Measurements from ENCODE around the gene TIGD7. TPM values are rescaled to one million over a fixed set of nuclear protein-coding genes. Genes with fewer than 3 reads are reported as not detected.

Gene TIGD7
- total RNA-seq, 5 donors from 2014 or later (not counting 1 experiment from before 2014, with no cell fraction given), result 4.4 to 12.3 (median 10.6) TPM

DNA sequence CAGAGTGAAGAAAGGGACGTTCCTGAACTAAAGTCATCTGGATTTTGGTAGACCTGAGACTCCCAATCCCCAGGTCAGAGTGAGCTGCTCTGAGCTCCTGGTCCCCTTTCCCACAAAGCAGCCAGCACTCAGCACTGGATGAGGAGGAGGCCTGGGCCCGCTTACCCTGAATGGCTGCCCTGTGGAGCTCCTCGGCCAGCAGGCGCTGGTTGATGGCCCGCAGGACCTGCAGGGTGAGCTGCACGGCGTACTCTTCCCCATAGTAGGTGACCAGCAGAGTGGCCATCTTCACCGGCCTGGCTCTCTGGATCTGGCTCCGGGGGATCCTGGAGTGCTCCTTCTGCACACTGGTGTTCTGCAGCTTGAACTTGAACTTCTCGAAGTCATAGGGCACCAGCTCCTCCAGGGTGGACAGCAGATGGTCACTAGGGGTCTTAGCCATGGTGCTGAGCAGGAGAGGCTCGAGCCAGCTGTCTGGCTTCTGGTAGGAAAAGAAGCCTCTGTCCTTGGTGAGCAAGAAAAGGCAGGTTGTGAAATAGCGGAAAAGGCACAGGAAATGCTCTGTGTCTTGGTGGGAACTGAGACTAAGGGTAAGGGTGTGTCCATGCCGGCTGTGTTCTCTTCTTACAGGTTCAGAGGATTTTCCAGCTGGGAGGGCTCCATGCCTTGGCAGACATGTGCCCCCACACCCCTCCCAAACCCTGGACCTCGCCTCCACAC is 48.9 kb downstream of the TIGD7 start, which contains the start of gene MEFV:
TSS of gene MEFV (minus strand) at position 488 of the 720 bp plus-strand sequence. CDS start at position 442, 46 bp downstream.
- Mint-ChIP-seq H3K27ac (no peak within 1 kb of the TSS), H3K36me3 (no peaks in the 10 kb centered on the region), H3K9me3 (no peaks in the 10 kb centered on the region), H3K27me3 (peaks cover 0 to 10% of the 10 kb centered on the region in 2 donors), H3K4me3 (no peak within 1 kb of the TSS), H3K4me1 (no peaks in the 10 kb centered on the region)
- no peak for DNase-seq
- no peaks in the 10 kb centered on the region for H3K36me3 ChIP-seq (ENCODE audit: control insufficient read depth in 2 of 2, extremely low read depth in 1 of 2, insufficient read depth in 1 of 2, low read length in 1 of 2)
- 85% methylated on average over 12 of the region's 14 CpGs for whole genome bisulfite sequencing (ENCODE audit: insufficient coverage)
- H3K4me3 ChIP-seq (ENCODE audit: control insufficient read depth in 1 of 2, extremely low read depth in 1 of 2, low read length in 1 of 2), result peak within 1 kb of the TSS in 1 of 2 donors; percentile 3
- peaks cover 2 to 24% of the 10 kb centered on the region in 2 experiments for H3K27me3 ChIP-seq (replicated peaks in 1 of 2; ENCODE audit: control insufficient read depth in 2 of 2, extremely low read depth in 1 of 2, insufficient read depth in 2 of 2, low read length in 1 of 2)
- ATAC-seq (replicated peaks in 1 of 4), result no peak
- POLR2A ChIA-PET, result no interaction called here
- CTCF ChIA-PET, result no interaction called here
- H3K27ac ChIP-seq (ENCODE audit: low read length), result no peak within 1 kb of the TSS
- H3K4me1 ChIP-seq (ENCODE audit: control insufficient read depth in 1 of 2, extremely low read depth in 1 of 2, insufficient read depth in 2 of 2, low read length in 2 of 2), result no peaks in the 10 kb centered on the region
- H3K9me3 ChIP-seq, result no peaks in the 10 kb centered on the region

DNA sequence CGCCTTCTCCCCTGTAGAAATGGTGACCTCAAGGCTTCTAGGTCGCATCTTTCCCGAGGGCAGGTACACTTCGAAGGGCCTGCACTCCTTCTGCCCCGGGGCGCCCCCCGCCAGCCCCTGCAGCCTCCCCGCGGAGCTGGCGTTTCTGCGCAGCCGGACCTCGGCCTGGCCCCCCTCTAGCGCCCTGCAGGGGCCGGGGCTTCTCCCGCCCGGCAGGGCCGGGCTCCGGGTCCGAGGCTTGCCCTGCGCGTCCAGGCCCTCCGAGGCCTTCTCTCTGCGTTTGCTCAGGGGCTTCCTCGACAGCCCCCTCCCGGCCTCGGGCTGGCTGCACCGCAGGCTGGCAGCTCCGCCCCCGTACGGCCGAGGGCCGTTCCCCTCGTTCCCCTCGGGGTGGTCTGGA is 50.9 kb downstream of the TIGD7 start:
- peaks cover 2 to 24% of the 10 kb centered on the region in 2 experiments for H3K27me3 ChIP-seq (replicated peaks in 1 of 2; ENCODE audit: control insufficient read depth in 2 of 2, extremely low read depth in 1 of 2, insufficient read depth in 2 of 2, low read length in 1 of 2)
- H3K36me3 ChIP-seq (ENCODE audit: control insufficient read depth in 2 of 2, extremely low read depth in 1 of 2, insufficient read depth in 1 of 2, low read length in 1 of 2), result no peaks in the 10 kb centered on the region
- ChIA-PET POLR2A (no interaction called here), CTCF (no interaction called here)
- H3K4me1 ChIP-seq (ENCODE audit: control insufficient read depth in 1 of 2, extremely low read depth in 1 of 2, insufficient read depth in 2 of 2, low read length in 2 of 2), result no peaks in the 10 kb centered on the region
- H3K4me3 ChIP-seq (ENCODE audit: control insufficient read depth in 1 of 2, extremely low read depth in 1 of 2, low read length in 1 of 2), result no peak overlapping the region
- no peak overlapping the region for H3K27ac ChIP-seq (ENCODE audit: low read length)
- no peak overlapping the region for H3K27ac Mint-ChIP-seq
- DNase-seq (no peak), ATAC-seq (replicated peaks in 1 of 4) (no peak)
- no peaks in the 10 kb centered on the region for H3K36me3 Mint-ChIP-seq
- H3K9me3 Mint-ChIP-seq, result no peaks in the 10 kb centered on the region
- WGBS (ENCODE audit: insufficient coverage), result 50% methylated on average over 33 of the region's 35 CpGs
- no peaks in the 10 kb centered on the region for H3K9me3 ChIP-seq
- peaks cover 0 to 11% of the 10 kb centered on the region in 2 donors for H3K27me3 Mint-ChIP-seq
- no peak overlapping the region for H3K4me3 Mint-ChIP-seq
- H3K4me1 Mint-ChIP-seq, result no peaks in the 10 kb centered on the region

DNA sequence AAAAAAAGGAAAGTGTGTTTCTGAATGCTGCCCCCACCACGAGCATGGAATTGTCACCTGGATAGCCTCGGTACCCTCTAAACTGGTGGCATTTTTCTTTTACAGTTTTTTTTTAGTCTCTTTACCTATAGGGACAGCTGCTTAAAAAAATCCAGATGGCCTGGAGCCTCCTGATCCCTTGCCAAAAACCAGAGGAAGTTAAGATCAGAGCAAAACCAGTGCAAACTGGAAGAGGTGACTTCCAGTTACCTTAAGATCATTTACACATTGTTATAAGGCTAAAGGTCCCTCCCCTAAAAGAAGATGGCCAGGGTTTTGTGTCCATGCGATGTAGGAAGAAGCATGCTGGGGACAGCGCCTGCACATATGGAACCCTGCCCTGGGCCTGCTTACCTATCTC is 52.3 kb downstream of the TIGD7 start:
- no peaks in the 10 kb centered on the region for H3K4me1 Mint-ChIP-seq
- no peak overlapping the region for H3K4me3 ChIP-seq (ENCODE audit: control insufficient read depth in 1 of 2, extremely low read depth in 1 of 2, low read length in 1 of 2)
- H3K27me3 Mint-ChIP-seq, result peaks cover 0 to 9% of the 10 kb centered on the region in 2 donors
- no peaks in the 10 kb centered on the region for H3K9me3 Mint-ChIP-seq
- H3K27ac ChIP-seq (ENCODE audit: low read length), result no peak overlapping the region
- ChIA-PET POLR2A (no interaction called here), CTCF (no interaction called here)
- no peak overlapping the region for H3K27ac Mint-ChIP-seq
- H3K36me3 ChIP-seq (ENCODE audit: control insufficient read depth in 2 of 2, extremely low read depth in 1 of 2, insufficient read depth in 1 of 2, low read length in 1 of 2), result no peaks in the 10 kb centered on the region
- H3K4me3 Mint-ChIP-seq, result no peak overlapping the region
- H3K27me3 ChIP-seq (replicated peaks in 1 of 2; ENCODE audit: control insufficient read depth in 2 of 2, extremely low read depth in 1 of 2, insufficient read depth in 2 of 2, low read length in 1 of 2), result peaks cover 0 to 27% of the 10 kb centered on the region in 2 experiments
- DNase-seq (no peak), ATAC-seq (replicated peaks in 1 of 4) (no peak)
- no peaks in the 10 kb centered on the region for H3K9me3 ChIP-seq
- no peaks in the 10 kb centered on the region for H3K4me1 ChIP-seq (ENCODE audit: control insufficient read depth in 1 of 2, extremely low read depth in 1 of 2, insufficient read depth in 2 of 2, low read length in 2 of 2)
- 100% methylated on average over 1 of the region's 4 CpGs for WGBS (ENCODE audit: insufficient coverage)
- no peaks in the 10 kb centered on the region for H3K36me3 Mint-ChIP-seq

DNA sequence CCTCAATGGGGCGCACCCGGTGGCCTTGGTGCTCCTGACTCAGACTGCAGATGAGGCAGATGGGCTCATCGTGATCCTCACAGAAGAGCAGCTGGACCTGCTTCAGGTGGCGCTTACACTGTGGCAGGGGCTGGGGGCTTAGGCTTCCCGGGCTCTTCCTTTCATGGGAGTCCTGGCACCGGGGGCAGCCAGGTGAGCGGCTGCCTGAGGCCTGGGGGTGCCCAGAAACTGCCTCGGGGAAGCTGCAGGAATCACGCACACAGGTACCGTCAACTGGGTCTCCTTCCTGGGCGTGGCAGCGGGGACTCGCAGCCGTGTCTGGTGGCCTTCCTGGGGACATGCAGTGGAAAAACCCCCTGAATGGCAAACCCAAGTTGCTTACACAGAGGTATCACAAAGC is 55.8 kb downstream of the TIGD7 start:
- WGBS (ENCODE audit: insufficient coverage), result 80% methylated on average over 14 of the region's 14 CpGs
- H3K27ac Mint-ChIP-seq, result no peak overlapping the region
- ATAC-seq (replicated peaks in 1 of 4) (no peak), DNase-seq (no peak)
- H3K36me3 Mint-ChIP-seq, result no peaks in the 10 kb centered on the region
- no peaks in the 10 kb centered on the region for H3K4me1 ChIP-seq (ENCODE audit: control insufficient read depth in 1 of 2, extremely low read depth in 1 of 2, insufficient read depth in 2 of 2, low read length in 2 of 2)
- H3K36me3 ChIP-seq (ENCODE audit: control insufficient read depth in 2 of 2, extremely low read depth in 1 of 2, insufficient read depth in 1 of 2, low read length in 1 of 2), result no peaks in the 10 kb centered on the region
- peaks cover 0 to 25% of the 10 kb centered on the region in 2 experiments for H3K27me3 ChIP-seq (replicated peaks in 1 of 2; ENCODE audit: control insufficient read depth in 2 of 2, extremely low read depth in 1 of 2, insufficient read depth in 2 of 2, low read length in 1 of 2)
- no peak overlapping the region for H3K4me3 Mint-ChIP-seq
- ChIA-PET CTCF (no interaction called here), POLR2A (no interaction called here)
- no peak overlapping the region for H3K4me3 ChIP-seq (ENCODE audit: control insufficient read depth in 1 of 2, extremely low read depth in 1 of 2, low read length in 1 of 2)
- H3K27ac ChIP-seq (ENCODE audit: low read length), result no peak overlapping the region
- H3K4me1 Mint-ChIP-seq, result no peaks in the 10 kb centered on the region
- peaks cover 2 to 6% of the 10 kb centered on the region in 2 donors for H3K27me3 Mint-ChIP-seq
- H3K9me3 Mint-ChIP-seq, result no peaks in the 10 kb centered on the region
- H3K9me3 ChIP-seq, result no peaks in the 10 kb centered on the region

DNA sequence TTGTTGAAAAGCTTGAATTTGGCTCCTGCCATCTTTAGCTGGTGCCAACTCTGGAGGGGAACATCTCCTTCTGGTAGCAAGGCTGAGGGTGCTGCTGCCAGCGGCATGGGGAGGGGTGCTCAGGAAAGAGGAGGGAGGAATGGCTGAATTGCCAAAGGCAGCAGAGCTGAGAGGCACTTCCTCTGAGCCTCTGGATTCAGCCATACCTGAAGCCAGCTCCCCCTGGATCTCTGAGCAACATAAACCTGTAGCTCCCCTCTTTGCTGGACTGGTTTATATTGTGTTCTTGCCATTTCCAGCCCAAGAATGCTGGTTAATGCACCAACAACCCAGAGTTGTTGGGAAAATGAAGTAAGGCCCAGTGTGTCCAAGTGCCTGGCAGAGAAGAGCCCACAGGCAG is 56.2 kb downstream of the TIGD7 start:
- H3K4me1 Mint-ChIP-seq, result no peaks in the 10 kb centered on the region
- no peak overlapping the region for H3K27ac Mint-ChIP-seq
- DNase-seq (no peak), ATAC-seq (replicated peaks in 1 of 4) (no peak)
- Histone ChIP-seq H3K9me3 (no peaks in the 10 kb centered on the region), H3K27ac (ENCODE audit: low read length) (no peak overlapping the region), H3K27me3 (replicated peaks in 1 of 2; ENCODE audit: control insufficient read depth in 2 of 2, extremely low read depth in 1 of 2, insufficient read depth in 2 of 2, low read length in 1 of 2) (peaks cover 0 to 23% of the 10 kb centered on the region in 2 experiments), H3K36me3 (ENCODE audit: control insufficient read depth in 2 of 2, extremely low read depth in 1 of 2, insufficient read depth in 1 of 2, low read length in 1 of 2) (no peaks in the 10 kb centered on the region), H3K4me3 (ENCODE audit: control insufficient read depth in 1 of 2, extremely low read depth in 1 of 2, low read length in 1 of 2) (no peak overlapping the region), H3K4me1 (ENCODE audit: control insufficient read depth in 1 of 2, extremely low read depth in 1 of 2, insufficient read depth in 2 of 2, low read length in 2 of 2) (no peaks in the 10 kb centered on the region)
- ChIA-PET CTCF (no interaction called here), POLR2A (no interaction called here)
- 86% methylated on average over 1 of the region's 1 CpG for WGBS (ENCODE audit: insufficient coverage)
- no peaks in the 10 kb centered on the region for H3K9me3 Mint-ChIP-seq
- H3K4me3 Mint-ChIP-seq, result no peak overlapping the region
- H3K36me3 Mint-ChIP-seq, result no peaks in the 10 kb centered on the region
- peaks cover 4 to 6% of the 10 kb centered on the region in 2 donors for H3K27me3 Mint-ChIP-seq

Other genes with a start within 250 kb of the TIGD7 start
- 1,000 to 10,000 TPM in 2 of 5 donors, 100 to 1,000 TPM in 3; 736 to 1,200 (median 999) TPM for gene IL32, start 239.8 kb downstream of the TIGD7 start, total RNA-seq
- under 1 TPM in 4 of 5 donors, not detected in 1; 0.19 to 0.64 (median 0.39) TPM for gene ZSCAN10, start 206.1 kb downstream of the TIGD7 start, total RNA-seq
- under 1 TPM in 1 of 5 donors, not detected in 4; 0.38 TPM for gene ZNF205, start 192.8 kb downstream of the TIGD7 start, total RNA-seq
- 10 to 100 TPM in 3 of 5 donors, 1 to 10 TPM in 2; 3.1 to 16.9 (median 12.8) TPM for gene ZNF213, start 170.4 kb downstream of the TIGD7 start, total RNA-seq
- gene OR1F1, start 117.2 kb downstream of the TIGD7 start, total RNA-seq, result not detected
- 10 to 100 TPM in 3 of 5 donors, 1 to 10 TPM in 2; 7.6 to 21.3 (median 20.1) TPM for gene ZNF200, start 70.3 kb downstream of the TIGD7 start, total RNA-seq
- gene MEFV, start 48.8 kb downstream of the TIGD7 start, total RNA-seq, result under 1 TPM in 4 of 5 donors, not detected in 1; 0.10 to 0.38 (median 0.19) TPM
- 10 to 100 TPM; 28.6 to 50.9 (median 44.3) TPM for gene ZNF263, start 21.9 kb downstream of the TIGD7 start, total RNA-seq
- gene ZNF75A, start 67 bp upstream of the TIGD7 start, total RNA-seq, result 10 to 100 TPM; 46.0 to 68.7 (median 60.3) TPM
- gene OR2C1, start 50.5 kb upstream of the TIGD7 start, total RNA-seq, result under 1 TPM in 3 of 5 donors, not detected in 2; 0.25 to 0.51 (median 0.26) TPM
- gene ZSCAN32, start 95.6 kb upstream of the TIGD7 start, total RNA-seq, result 10 to 100 TPM; 11.6 to 34.5 (median 28.5) TPM
- gene ZNF174, start 95.8 kb upstream of the TIGD7 start, total RNA-seq, result 10 to 100 TPM in 3 of 5 donors, 1 to 10 TPM in 2; 6.4 to 18.7 (median 18.5) TPM
- 1 to 10 TPM; 2.2 to 4.8 (median 4.3) TPM for gene ZNF597, start 138.1 kb upstream of the TIGD7 start, total RNA-seq
- 10 to 100 TPM; 40.9 to 67.6 (median 55.6) TPM for gene NAA60, start 138.2 kb upstream of the TIGD7 start, total RNA-seq
- not detected for gene C16orf90, start 190.1 kb upstream of the TIGD7 start, total RNA-seq
- gene CLUAP1, start 195.6 kb upstream of the TIGD7 start, total RNA-seq, result 10 to 100 TPM; 22.5 to 36.2 (median 32.6) TPM

All from T-cell (primary cell).